ENCODE data around the gene SPEF1.
"Not testable (repeated sequence)": the region's sequence is repeated elsewhere in the genome, so short reads cannot be mapped to it uniquely, and the experiment has no call there.

SPEF1 gene

GRCh38 chr20:3789201-3789600, 8.0 kb upstream of the SPEF1 start:
- FAIRE-seq; DNase-seq (ENCODE audit: low spot score): not testable (repeated sequence)

GRCh38 chr20:3788685-3789155, 7.5 kb upstream of the SPEF1 start:
- FAIRE-seq (no peak), DNase-seq (ENCODE audit: low spot score) (no peak)

GRCh38 chr20:3787324-3788014, 6.2 kb upstream of the SPEF1 start:
- DNase-seq (ENCODE audit: low spot score) (no peak), FAIRE-seq (no peak)

- no peak for FAIRE-seq
Measured at GRCh38 chr20:3786665-3787323, 5.5 kb upstream of the SPEF1 start, which contains the start of gene CENPB. Gene CENPB (minus strand): TSS chr20:3786740. CDS start chr20:3786483, 257 bp downstream.

GRCh38 chr20:3786126-3786484, 4.9 kb upstream of the SPEF1 start:
- FAIRE-seq: no peak
- no peak for DNase-seq (ENCODE audit: low spot score)

More at GRCh38 chr20:3786665-3787323, 5.5 kb upstream of the SPEF1 start, which contains the start of gene CENPB:
- DNase-seq (ENCODE audit: low spot score): peak; percentile 58

GRCh38 chr20:3785240-3786125, 4.2 kb upstream of the SPEF1 start:
- DNase-seq (ENCODE audit: low spot score) (no peak), FAIRE-seq (no peak)

- FAIRE-seq (no peak), DNase-seq (ENCODE audit: low spot score) (no peak)
Measured at GRCh38 chr20:3784863-3785239, 3.6 kb upstream of the SPEF1 start.

GRCh38 chr20:3784216-3784853, 3.1 kb upstream of the SPEF1 start:
- no peak for DNase-seq (ENCODE audit: low spot score)
- FAIRE-seq: no peak

GRCh38 chr20:3783511-3784195, 2.4 kb upstream of the SPEF1 start:
- FAIRE-seq: no peak

GRCh38 chr20:3783068-3783489, 1.8 kb upstream of the SPEF1 start:
- FAIRE-seq (no peak), DNase-seq (ENCODE audit: low spot score) (no peak)

More at GRCh38 chr20:3783511-3784195, 2.4 kb upstream of the SPEF1 start:
- DNase-seq (ENCODE audit: low spot score): no peak

- FAIRE-seq (no peak), DNase-seq (ENCODE audit: low spot score) (no peak)
Measured at GRCh38 chr20:3782597-3782996, 1.3 kb upstream of the SPEF1 start.

GRCh38 chr20:3778976-3779375, 2.3 kb downstream of the SPEF1 start:
- FAIRE-seq (no peak), DNase-seq (ENCODE audit: low spot score) (no peak)

GRCh38 chr20:3777716-3778629, 3.3 kb downstream of the SPEF1 start:
- no peak for FAIRE-seq
- no peak for DNase-seq (ENCODE audit: low spot score)

GRCh38 chr20:3777381-3777715, 3.9 kb downstream of the SPEF1 start:
- FAIRE-seq: no peak
- no peak for DNase-seq (ENCODE audit: low spot score)

GRCh38 chr20:3775457-3776108, 5.7 kb downstream of the SPEF1 start:
- no peak for FAIRE-seq
- DNase-seq (ENCODE audit: low spot score): no peak

GRCh38 chr20:3771552-3772058, 9.6 kb downstream of the SPEF1 start:
- DNase-seq (ENCODE audit: low spot score) (no peak), FAIRE-seq (no peak)

- FAIRE-seq (no peak), DNase-seq (ENCODE audit: low spot score) (peak; percentile 70)
Measured at GRCh38 chr20:3768342-3769130, 12.7 kb downstream of the SPEF1 start.
